GM21825 (cell line): ENCODE measurements around the gene CLCF1.

Source experiments
- ATAC-seq: cut with Tn5 transposase; IDR thresholded peaks from one replicate; pipeline ENCODE4 v1.9.1; 2021; ENCODE audit warnings: mild to moderate bottlenecking, moderate library complexity; ENCODE audit not compliant: unreplicated experiment

Gene CLCF1

GRCh38 chr11:67376063-67376820, 2.8 kb upstream of the CLCF1 start:
- ATAC-seq = no peak

DNA sequence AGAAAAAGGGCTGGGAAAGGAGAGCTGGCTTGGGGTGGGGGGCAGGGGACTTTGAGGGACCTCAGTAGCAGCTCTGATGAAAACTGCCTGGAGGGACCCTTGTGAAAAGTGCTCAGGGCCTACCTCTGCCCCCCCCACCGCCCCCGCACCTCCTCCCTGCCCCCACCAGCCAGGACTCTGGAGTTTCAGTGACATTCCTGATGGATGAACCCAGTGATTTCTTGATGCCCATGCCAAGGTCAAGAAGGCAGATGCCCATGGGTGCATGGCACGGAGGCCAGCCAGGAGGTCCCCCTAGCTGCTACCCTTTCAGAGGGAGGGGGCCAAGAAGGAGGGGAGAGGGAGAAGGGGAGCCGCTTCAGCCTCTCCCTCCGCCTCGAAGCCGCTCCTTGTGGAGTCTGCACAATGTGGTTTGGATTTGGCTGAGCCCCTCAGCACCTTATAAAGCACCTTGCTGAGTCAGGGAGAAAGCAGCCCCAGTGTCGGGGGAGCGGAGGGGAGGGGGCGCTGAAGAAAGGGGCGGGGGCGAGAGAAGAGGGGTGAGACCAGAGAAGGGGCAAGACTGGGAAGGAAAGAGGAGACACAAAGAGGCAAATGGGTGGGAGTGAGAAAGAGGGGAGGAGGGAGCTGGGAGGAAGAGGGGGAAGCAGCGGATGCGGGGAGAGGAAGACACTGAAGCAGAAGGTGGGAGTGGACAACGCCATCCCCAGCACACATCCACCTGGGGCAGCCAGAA, 2.1 kb upstream of the CLCF1 start:
- ATAC-seq = no peak

- ATAC-seq = no peak
Measured at GRCh38 chr11:67374571-67375281, 1.3 kb upstream of the CLCF1 start.

DNA sequence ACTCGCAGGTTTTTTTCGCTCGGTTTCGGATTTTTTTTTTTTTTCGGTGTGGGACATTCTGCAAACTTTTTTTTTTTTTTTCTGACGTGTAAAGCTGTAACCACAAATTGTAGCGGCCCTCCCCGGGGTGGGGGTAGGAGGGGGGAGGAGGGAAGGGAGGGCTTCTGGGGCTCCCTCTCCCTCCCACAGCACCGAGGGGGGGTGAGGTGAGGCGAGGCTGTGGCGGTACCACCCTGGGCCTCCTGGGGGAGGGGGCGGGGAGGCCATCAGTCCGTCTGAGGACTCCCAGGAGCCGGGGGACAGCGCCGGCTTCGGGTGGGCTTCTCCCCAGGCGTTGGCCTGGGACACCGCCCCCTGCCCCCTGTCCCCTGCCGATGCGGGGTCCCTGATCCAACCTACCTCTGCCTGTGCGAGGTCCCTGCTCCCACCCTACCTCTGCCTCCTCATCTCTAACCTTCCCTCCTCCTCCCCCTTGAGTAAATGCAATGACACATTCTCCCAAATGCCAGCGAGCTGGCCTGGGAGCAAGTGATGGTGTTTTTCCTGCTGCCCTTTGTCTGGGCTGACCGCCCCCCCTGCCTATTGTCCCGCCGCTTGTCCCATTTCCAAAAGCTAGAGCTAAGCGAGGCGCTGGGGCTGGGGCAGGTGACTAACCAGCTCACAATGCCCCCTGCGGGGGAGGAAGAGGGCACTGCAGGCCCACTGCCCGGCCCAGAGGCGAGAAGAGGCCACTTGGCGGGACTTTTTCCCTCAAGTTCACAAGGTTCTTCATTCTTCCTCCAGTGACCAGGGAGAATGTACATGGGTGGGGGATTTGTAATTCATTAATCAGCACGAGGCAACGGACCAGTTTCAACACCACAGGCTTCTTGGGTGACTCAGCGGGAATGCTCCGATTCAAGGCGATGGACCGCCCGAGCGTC, 511 bp upstream of the CLCF1 start:
- ATAC-seq = no peak

- ATAC-seq = no peak
Measured at GRCh38 chr11:67372321-67372992, 941 bp downstream of the CLCF1 start.

DNA sequence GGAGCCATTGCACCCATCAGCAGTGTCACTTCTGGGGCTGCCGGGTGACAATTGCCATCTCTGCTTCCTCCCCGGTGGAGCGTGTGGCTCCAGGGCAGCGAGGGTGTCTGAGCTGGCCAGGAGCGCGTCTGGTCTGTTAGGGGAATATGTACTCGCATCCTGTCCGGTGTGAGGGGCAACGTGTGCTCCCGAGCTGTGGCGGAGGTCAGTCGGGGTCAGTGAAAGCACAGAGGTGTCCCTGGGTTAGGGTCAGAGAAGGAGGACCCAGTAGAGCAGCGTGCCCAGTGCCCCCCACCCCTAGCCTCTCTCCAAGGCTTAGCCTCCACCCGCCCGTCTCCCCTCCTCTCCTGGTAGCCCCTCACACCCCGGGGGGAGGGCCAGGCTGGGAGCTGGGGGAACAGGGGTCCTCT, 1.5 kb downstream of the CLCF1 start:
- ATAC-seq = no peak

- ATAC-seq = no peak
Measured at GRCh38 chr11:67371189-67371910, 2.0 kb downstream of the CLCF1 start.

DNA sequence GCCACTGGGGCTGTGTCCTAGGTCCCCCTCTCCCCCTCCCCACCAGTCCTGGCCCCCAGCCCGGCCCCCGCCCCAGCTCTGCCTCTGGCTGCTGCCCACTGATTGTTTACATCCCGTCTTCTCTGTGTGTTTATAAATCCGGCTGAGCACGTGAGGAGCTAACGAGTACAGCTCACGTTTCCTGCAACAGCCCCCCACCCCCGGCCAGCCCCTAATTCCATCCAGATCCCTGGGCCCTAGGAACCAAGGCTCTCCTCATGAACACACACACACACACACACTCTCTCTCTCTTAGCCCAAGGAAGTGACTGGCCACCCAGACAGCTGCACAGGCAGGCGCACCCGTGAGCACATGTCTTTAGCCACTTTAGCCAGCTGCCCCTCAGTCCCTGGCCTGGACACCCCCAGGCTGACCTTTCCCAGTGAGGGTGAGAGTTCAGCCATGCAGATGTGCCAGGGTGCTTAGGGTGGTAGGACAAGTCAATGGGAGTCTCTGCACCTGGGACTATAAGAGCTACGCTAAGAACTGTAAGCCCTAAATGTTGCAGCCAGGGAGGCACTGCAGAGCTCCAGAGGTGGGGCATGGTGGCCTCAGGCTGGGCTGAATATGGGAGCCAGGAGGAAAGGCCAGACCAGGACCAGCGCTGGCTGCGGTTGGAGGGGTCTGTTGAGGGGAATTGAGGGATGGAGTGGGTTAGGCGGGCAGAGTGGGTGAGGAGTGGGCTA, 2.9 kb downstream of the CLCF1 start:
- ATAC-seq = no peak

DNA sequence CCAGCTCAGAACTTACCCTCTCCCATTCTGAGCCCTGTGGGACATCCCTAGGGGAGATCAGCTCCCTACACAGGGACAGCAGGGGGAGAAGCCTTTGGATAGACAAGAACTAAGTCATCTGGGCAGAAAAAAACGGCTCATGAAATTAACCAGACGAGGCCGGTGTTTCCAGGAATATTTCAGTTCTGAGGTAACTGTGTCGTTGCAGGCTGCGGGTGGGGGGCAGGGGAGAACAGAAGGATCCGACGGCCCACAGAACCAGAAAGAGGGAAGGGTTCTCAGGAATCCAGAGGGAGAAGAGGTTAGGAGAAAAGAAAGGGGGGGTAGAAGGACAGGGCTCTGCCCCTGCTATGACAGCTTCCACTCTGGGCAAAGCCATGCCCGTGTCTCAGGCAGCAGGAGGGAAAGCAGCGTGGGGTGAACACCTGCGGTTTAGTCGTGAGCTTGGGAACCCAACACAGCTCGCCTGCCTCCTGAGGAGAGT, 3.6 kb downstream of the CLCF1 start:
- no peak for ATAC-seq

DNA sequence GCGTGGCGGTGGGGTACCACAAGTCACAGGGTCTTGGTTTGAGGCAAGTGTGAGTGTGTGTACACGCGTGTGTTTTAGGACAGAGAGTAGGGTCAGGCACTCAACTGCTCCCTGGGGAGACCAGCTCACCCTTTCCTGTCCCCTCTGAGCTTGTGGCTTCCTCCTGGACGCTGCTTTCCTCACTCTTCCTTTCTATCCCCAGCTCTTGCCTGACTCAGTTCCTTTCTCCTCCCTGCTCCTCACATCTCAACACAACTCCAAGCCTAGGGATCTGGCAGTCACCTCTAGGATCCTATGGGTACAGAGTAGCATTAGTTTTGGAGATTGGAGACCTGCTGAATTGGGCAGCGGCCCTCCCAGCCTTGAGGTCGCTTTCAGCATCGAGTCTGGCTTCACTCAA, 4.1 kb downstream of the CLCF1 start:
- no peak for ATAC-seq

DNA sequence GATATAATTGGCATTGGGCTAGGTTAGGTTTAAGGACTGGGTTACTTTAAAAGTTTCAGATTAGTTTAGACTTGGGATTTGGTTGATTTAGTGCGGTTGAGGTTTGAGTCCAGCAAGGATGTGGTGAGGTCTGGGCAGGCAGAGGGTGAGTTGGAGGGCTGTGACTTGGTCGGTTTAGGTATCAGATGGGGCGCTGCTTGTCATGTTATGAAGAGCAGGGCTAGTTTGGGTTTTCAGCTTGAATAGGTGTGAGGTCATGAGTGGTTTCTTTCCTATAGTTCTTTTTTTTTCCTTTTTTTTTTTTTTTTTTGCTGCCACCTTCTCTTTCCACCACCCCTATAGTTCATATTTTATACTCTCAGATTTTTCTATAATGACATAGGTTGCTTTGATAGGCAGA, 4.8 kb downstream of the CLCF1 start:
- ATAC-seq = no peak

DNA sequence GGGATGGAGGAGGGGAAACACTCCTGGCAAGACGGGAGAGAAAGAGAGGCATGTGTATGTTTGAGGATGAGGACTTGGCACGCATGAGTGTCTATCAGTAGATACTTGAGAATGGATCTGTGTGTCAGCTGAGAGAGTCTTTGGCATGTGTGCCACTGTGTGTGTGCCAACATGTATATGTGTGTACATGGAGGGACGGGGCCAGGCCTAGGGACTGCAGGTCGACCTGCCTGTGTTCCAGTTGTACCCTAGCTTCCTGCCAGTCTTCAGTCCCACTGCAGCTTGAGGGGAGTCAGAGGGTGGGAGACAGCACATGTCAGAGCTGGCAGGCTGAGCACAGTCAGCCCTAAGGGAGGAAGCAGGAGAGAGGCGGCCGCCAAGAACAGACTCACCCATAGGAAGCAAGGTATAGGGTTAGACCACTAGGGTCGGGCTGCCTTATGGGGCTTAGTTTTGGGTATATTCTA, 5.6 kb downstream of the CLCF1 start:
- no peak for ATAC-seq

- no peak for ATAC-seq
Measured at GRCh38 chr11:67366961-67367760, 6.2 kb downstream of the CLCF1 start.

GRCh38 chr11:67366546-67366945, 6.9 kb downstream of the CLCF1 start:
- ATAC-seq = no peak

DNA sequence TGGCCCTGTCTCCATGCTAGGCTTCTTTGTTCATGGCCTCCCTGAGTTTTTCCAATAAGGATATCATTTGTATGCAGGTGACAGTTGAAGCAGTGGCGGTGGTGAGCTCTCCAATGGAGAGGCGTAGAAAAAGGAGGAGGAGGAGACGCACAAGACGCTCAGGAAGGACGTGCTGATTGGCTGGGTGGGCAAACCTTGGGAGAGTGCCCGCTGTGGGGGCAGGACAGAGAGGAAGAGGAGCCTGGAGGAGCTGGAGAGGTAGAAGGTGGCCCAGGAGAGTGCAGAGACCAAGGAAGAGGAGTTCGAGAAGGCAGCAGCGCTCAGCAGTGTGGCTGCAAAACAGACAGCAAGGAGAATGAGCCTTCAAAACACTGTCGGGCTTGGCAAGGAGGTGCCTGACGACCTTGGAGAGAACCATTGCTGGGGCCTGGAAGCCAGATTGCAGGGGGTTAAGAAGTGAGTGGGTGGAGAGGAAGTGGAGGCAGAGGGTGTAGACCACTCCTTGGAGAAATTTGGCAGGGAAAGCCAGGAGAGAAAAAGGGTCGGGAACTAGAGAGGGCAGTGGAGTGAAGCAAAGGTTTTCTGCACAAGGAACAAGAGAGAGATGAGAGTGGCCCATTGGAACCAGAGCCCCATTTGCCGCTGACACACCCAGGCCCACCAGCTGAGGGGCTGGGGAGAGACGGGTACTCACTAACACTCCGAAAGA, 7.5 kb downstream of the CLCF1 start:
- ATAC-seq = no peak

- no peak for ATAC-seq
Measured at GRCh38 chr11:67364783-67365722, 8.3 kb downstream of the CLCF1 start.
